ENCODE results near the gene AGBL4. TPM values are rescaled to one million over a fixed set of nuclear protein-coding genes. Genes with fewer than 3 reads are reported as not detected.

AGBL4 gene
- total and polyA plus RNA-seq, 2 of the 4 experiments (the other 2 are of a cell fraction): not detected

DNA sequence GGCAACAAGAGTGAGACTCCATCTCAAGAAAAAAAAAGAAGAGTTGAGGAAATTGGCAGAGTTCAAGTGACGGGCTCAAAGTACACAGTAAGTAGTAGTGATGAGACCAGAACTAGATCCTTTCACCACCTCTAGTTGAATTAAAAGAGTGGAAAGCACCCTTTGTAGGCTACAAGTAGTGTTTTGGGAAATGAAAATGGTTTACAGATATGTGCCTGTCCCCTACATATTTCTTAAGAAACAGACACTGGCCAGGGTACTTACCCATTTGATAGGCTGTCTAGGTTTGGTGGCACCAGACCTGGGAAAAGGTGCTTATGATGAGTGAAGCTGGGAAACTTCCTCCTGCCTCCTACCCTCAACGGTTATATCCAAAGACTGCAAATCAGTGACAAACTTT lies 1083.4 kb downstream of the AGBL4 start:
- no peaks in the 10 kb centered on the region for H3K9me1 ChIP-seq (ENCODE audit: insufficient read depth, low read length)
- WGBS, 2 experiments (ENCODE audit: extremely low coverage in 2 of 2, insufficient read length in 1 of 2): no CpG with 5 or more reads among the region's 2 CpGs
- H2BK5ac ChIP-seq (ENCODE audit: low read depth, low read length, poor library complexity, severe bottlenecking): no peak overlapping the region
- no peak overlapping the region for H2AK5ac ChIP-seq (ENCODE audit: low read depth, low read length)
- no peak overlapping the region for H3K14ac ChIP-seq (replicated peaks; ENCODE audit: low read depth, low read length)
- no peak overlapping the region for H3K18ac ChIP-seq (ENCODE audit: low read depth, low read length)
- H4K8ac ChIP-seq (ENCODE audit: low read depth in 2 of 2, low read length in 2 of 2): no peak overlapping the region
- ATAC-seq (ENCODE audit: low read depth): no peak
- H3K36me3 ChIP-seq (ENCODE audit: control insufficient read depth, insufficient read depth, low read length): no peaks in the 10 kb centered on the region
- H2BK20ac ChIP-seq (ENCODE audit: low read depth, low read length): no peak overlapping the region
- no peak overlapping the region for H3K4me3 ChIP-seq (ENCODE audit: insufficient read depth, low read depth, low read length)
- DNase-seq: no peak
- TF ChIP-seq CHD1 (IDR thresholded peaks at IDR 0.05; ENCODE audit: low read depth, low read length): no peak
- no peak for TF ChIP-seq BHLHE40 (IDR thresholded peaks at IDR 0.05; ENCODE audit: low read depth, low read length)
- TF ChIP-seq ELK1 (IDR thresholded peaks at IDR 0.05; ENCODE audit: borderline replicate concordance, low read depth, low read length): no peak
- no peak for TF ChIP-seq CEBPB (IDR thresholded peaks at IDR 0.05; ENCODE audit: low read depth, low read length)
- TF ChIP-seq SMC3 (IDR thresholded peaks at IDR 0.05; ENCODE audit: low read depth, low read length): no peak
- TF ChIP-seq RAD21 (IDR thresholded peaks at IDR 0.05; ENCODE audit: low read length): no peak
- TF ChIP-seq MXI1 (IDR thresholded peaks at IDR 0.05; ENCODE audit: borderline replicate concordance, low read depth, low read length): no peak
- no peak for TF ChIP-seq RCOR1 (IDR thresholded peaks at IDR 0.05; ENCODE audit: insufficient replicate concordance, low read length)
- TF ChIP-seq, protein P1, sequence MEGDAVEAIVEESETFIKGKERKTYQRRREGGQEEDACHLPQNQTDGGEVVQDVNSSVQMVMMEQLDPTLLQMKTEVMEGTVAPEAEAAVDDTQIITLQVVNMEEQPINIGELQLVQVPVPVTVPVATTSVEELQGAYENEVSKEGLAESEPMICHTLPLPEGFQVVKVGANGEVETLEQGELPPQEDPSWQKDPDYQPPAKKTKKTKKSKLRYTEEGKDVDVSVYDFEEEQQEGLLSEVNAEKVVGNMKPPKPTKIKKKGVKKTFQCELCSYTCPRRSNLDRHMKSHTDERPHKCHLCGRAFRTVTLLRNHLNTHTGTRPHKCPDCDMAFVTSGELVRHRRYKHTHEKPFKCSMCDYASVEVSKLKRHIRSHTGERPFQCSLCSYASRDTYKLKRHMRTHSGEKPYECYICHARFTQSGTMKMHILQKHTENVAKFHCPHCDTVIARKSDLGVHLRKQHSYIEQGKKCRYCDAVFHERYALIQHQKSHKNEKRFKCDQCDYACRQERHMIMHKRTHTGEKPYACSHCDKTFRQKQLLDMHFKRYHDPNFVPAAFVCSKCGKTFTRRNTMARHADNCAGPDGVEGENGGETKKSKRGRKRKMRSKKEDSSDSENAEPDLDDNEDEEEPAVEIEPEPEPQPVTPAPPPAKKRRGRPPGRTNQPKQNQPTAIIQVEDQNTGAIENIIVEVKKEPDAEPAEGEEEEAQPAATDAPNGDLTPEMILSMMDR (conservative IDR thresholded peaks at IDR 0.05; ENCODE audit: low read depth, low read length): no peak
- H3K9me3 ChIP-seq (ENCODE audit: control insufficient read depth, insufficient read depth, low read length): peaks cover 11% of the 10 kb centered on the region
- dilution Hi-C loops (cut with HindIII; ENCODE audit: low sequenced_read_pairs, unreplicated experiment): no loop called here
- H3K56ac ChIP-seq (ENCODE audit: extremely low read depth, insufficient read depth, low read length): no peak overlapping the region
- ChIA-PET POLR2A (ENCODE audit: unreplicated experiment) (no interaction called here), CTCF (no interaction called here)
- no peak overlapping the region for H2AK9ac ChIP-seq (replicated peaks; ENCODE audit: low read depth, low read length, poor library complexity)
- no peak overlapping the region for H2BK120ac ChIP-seq (ENCODE audit: low read depth, low read length)
- H3K27me3 ChIP-seq (ENCODE audit: control insufficient read depth, insufficient read depth, low read length): no peaks in the 10 kb centered on the region
- H4K20me1 ChIP-seq (ENCODE audit: insufficient read depth, low read length): no peaks in the 10 kb centered on the region
- in situ Hi-C loops (cut with MboI; ENCODE audit: low sequenced_read_pairs): no loop called here
- H2BK15ac ChIP-seq (ENCODE audit: low read depth, low read length): no peak overlapping the region
- H3K27ac ChIP-seq (ENCODE audit: insufficient read depth, low read length): no peak overlapping the region
- intact Hi-C loops (cut with micrococcal nuclease): no loop called here
- no peak overlapping the region for H3K23ac ChIP-seq (ENCODE audit: low read depth, low read length)
- H3K4ac ChIP-seq (ENCODE audit: low read depth, low read length): no peak overlapping the region
- H3K9ac ChIP-seq (ENCODE audit: low read depth, low read length): no peak overlapping the region
- H2AFZ ChIP-seq (replicated peaks; ENCODE audit: low read length, poor library complexity): no peak overlapping the region
- no peak overlapping the region for H4K91ac ChIP-seq (ENCODE audit: insufficient read depth, low read depth, low read length)
- BruUV-seq (replicated peaks): no TSS peak
- no peak overlapping the region for H4K5ac ChIP-seq (ENCODE audit: low read depth, low read length)
- H3K4me2 ChIP-seq (ENCODE audit: low read depth, low read length): no peak overlapping the region
- no peaks in the 10 kb centered on the region for H3K4me1 ChIP-seq (ENCODE audit: control insufficient read depth, insufficient read depth, low read length)
- H3K79me1 ChIP-seq (ENCODE audit: low read depth in 1 of 2, low read length in 2 of 2): no peaks in the 10 kb centered on the region
